GM19468 (cell line): ENCODE measurements around the gene SLC7A8.
"Not testable (repeated sequence)": the region's sequence is repeated elsewhere in the genome, so short reads cannot be mapped to it uniquely, and the experiment has no call there.

Experiments used
- ATAC-seq: cut with Tn5 transposase; IDR thresholded peaks from one replicate; pipeline ENCODE4 v1.9.1; 2021; ENCODE audit warnings: mild to moderate bottlenecking, moderate library complexity, moderate number of reproducible peaks; ENCODE audit not compliant: unreplicated experiment; ENCODE audit errors: extremely low read depth

Gene SLC7A8

DNA sequence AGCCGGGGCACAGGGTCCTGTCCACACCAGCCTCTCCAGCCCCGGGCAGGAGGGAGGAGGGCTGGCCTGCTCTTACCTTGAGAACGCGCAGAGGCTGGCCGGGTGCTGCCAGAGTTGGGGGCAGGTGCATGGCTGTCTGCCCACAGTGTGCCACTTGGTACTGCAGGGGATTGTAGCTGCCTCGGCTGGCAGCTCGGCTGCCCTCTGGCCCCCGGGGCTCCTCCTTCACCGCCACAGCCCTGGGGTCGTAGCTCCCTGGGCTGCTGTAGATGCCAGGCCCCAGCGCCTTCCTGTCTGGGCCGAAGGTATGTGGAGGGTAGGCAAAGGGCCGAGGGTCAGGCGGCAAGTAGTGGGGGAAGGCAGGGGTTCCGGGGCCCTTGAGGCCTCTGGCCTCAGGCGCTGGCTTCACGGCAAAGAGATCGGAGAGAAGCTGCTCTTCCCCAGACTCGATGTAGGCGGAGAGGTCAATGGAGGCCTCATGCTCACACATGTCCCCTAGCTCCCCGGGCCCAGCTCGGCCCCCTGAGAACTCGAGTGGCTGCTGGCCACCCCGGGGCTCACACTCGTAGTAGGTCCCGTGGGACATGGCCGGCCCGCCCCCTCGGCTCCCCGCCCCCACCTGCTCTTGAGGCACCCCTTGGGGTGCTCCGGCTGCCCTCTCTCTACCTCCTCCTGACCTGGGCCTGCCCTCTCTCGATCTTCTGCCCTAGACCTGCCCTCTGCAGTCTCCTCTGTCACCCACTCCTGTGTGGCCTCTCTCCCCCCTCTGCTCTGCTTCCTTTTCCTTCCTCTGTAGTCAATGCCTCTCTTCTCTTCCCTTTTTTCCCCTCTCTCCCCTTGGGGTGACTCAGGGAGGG is 64.7 kb downstream of the SLC7A8 start, which contains the start of gene CEBPE:
Gene CEBPE, minus strand, starts transcription at position 750 of the 857 bp plus-strand sequence. Its CDS starts 164 bp downstream, at position 586.
- ATAC-seq: no peak

- ATAC-seq: no peak
These were observed 66.0 kb downstream of the SLC7A8 start for GRCh38 chr14:23117371-23118020.

DNA sequence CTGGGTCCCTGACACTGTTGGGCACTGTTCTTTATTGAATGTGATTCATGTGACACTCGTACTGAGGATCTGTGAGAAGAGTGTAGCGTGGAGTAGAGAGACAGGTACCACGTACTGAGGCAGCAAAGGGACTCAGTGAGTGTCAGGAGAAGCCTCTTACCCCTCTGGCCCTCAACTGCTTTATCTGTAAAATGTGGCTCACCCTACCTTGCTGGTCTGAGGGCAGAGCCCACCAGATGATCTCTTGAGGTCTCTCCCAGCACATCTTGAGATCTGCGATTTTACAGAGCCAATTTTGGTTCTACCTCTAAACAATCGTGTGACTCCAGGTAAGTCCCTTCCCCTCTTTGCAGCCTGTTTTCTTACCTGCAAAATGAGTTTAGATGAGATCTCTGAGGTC is 67.5 kb downstream of the SLC7A8 start:
- no peak for ATAC-seq

DNA sequence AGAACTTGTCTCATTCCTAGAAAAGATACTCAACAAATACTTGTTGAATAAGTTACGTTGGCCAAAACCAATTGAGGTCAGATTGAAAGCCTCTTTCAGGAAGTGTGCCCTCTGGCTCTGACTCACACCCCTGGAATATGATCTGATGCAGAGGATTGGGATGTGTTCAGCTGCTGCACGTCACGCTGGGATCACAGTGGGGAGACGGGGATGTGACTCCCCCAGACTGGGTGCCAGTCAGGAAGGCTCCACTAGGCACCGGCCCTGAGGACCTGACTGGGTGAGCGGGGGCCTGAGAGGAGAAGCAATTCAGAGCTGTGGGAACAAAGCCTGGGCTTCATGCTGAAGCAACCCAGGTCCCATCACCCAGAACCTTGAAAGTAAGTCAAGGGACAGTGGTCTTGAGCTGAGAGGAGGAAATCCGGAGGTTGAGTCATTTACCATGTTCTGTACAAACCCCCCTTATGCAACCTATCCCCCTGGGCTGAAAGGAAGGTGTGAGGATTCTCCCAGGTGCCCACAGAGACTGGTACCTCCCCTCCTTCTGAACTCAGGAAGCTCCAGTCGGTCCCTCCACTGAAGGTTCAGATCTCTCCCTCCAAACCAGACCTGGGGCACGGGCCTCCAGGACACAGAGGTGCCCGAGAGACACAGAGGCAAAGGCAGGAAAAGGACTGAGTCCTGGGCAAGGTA is 68.3 kb downstream of the SLC7A8 start:
- ATAC-seq: no peak

GRCh38 chr14:23114669-23115038 is 68.8 kb downstream of the SLC7A8 start:
- ATAC-seq: no peak

DNA sequence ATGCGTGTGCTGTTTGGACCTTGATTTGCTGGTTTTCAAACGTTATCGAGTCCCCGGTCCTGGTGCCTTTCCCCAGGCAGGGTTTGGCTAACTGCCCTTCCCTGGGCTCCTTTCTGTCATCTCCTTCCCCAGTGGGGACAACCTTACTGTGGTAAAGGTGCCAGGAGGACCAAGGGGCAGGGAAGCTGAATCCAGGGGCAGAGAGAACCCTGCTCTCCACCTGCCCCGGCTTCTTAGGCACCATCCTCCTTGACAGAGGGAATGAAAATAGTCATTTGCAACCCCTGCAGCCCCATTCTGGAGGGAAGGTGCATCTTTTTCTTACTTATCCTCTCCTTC is 69.4 kb downstream of the SLC7A8 start:
- ATAC-seq: no peak

- no peak for ATAC-seq
These were observed 69.9 kb downstream of the SLC7A8 start for GRCh38 chr14:23113431-23114119.

DNA sequence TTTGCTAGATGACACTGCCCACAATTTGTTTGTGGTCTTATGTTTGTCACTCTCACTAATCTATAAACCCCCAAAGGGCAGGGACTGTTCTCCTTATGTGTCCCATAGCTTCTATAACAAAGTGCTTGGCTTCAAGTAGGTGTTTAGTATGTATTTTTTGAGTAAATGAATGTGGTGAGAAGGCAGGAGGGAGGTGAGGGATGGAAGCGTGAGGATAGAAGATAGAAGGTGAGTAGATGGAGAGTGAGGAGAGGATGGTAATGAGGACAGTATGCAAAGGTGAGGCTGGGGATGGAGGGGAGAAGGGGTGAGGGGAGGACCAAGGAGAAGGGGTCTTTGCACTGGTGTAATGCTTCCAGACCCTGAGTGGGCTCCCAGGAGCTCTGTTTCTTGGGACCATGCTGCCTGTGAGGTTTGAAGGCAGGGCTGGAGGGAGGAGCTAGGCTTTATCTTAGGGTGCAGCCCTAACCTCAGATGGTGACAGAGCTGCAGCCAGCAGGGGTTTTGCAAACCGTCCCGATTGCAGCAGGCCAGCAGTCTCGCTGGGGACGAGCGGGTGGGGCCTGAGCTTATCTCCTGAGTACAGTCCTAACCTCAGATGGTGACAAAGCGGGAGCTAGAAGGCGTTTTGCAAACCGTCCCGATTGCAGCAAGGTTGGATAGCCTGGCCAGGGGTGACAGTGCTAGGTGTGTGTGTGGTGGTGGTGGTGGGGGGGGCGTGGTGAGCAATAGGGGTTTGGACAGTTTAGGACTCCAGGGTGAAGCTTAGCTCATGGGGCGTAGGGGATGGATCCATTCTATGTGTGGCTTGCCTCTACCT is 70.9 kb downstream of the SLC7A8 start:
- ATAC-seq: no peak

DNA sequence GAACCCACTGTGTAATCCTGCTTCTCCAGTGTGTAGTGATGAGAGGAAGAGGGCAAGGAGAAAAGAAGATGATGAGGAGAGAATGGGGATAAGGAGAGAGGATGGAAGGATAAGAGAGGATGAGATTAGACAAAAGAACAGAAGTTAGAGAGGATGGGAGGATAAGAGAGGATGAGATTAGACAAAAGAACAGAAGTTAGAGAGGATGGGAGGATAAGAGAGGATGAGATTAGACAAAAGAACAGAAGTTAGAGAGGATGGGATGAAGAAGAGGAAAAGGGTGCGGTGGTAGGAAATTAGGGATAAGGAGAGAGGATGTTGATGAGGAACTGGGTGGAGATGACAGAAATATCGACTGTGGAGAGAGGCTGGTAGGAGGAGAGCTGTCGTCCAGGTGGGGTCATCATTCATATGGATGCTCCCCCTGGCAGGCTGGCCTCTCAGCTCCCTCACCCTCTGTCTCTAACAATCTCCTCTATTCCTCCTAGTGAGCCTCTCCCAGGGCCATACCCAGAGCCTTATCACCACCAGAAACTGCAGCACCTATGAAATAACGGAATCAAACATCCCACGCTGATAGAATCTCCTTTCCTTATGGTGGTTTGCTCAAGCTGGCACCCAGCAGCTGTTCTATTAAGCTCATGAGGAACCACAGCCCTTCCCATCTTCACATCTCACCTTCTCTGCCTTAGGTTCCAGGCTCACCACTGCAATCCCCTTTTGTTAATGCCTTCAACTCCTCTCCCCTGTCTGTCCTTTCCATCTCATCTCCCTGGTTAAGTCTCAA is 72.7 kb downstream of the SLC7A8 start:
- no peak for ATAC-seq

GRCh38 chr14:23109769-23110168 is 73.7 kb downstream of the SLC7A8 start:
- no peak for ATAC-seq

DNA sequence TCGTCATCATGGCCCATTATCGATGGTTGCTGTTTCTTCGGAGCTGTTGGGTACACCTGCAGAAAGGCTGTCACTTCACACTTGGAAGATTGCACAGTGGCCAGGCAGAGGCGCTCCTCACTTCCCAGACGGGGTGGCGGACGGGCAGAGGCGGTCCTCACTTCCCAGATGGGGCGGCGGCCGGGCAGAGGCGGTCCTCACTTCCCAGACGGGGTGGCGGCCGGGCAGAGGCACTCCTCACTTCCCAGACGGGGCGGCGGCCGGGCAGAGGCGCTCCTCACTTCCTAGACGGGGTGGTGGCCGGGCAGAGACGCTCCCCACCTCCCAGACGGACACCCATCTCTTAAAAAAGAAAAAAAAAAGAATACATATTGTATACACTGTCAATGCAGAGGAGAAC is 75.3 kb downstream of the SLC7A8 start:
- not testable (repeated sequence) for ATAC-seq

- not testable (repeated sequence) for ATAC-seq
These were observed 75.8 kb downstream of the SLC7A8 start for GRCh38 chr14:23107620-23108019.

DNA sequence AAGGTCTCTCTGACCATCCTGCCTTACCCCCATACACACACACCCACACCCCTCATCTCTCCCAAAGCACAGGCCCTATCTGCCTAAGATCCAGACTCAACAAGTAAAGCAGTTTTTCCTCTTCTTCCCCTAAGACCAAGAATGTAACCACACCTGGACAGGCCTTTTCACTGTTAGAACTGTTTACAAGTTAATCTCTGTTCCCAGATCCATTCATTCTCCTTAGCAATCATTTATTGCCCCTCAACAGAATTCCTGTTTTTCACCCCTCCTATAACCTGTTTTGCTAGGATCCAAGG is 76.8 kb downstream of the SLC7A8 start:
- ATAC-seq: no peak

DNA sequence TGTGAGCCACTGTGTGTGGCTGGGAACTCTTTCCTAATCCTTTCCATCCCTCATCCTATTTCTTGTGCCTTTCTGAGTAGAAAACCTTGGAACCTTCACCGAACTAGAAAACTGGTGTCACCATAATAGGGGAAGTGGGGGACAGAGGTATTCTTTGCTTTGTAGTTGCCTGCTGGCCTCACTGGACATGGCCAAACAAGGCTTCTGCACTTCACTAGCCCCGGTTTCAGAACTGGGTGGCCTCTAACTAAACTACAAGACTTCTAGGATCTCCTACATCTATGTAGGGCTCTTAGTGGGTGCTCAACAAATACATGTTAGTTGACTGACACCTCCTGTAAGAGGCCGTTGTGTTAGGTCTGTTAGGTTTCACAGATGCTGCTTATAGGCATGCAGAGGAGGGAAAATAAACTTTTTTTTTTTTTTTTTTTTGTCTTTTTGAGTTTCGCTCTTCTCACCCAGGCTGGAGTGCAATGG is 78.1 kb downstream of the SLC7A8 start:
- no peak for ATAC-seq

GRCh38 chr14:23104591-23105347 is 78.7 kb downstream of the SLC7A8 start, which contains the start of gene CIROP:
TSS of gene CIROP (minus strand) at chr14:23104989. CDS start at chr14:23104920, 69 bp downstream.
- no peak for ATAC-seq

GRCh38 chr14:23104070-23104590 is 79.3 kb downstream of the SLC7A8 start:
- ATAC-seq: no peak

DNA sequence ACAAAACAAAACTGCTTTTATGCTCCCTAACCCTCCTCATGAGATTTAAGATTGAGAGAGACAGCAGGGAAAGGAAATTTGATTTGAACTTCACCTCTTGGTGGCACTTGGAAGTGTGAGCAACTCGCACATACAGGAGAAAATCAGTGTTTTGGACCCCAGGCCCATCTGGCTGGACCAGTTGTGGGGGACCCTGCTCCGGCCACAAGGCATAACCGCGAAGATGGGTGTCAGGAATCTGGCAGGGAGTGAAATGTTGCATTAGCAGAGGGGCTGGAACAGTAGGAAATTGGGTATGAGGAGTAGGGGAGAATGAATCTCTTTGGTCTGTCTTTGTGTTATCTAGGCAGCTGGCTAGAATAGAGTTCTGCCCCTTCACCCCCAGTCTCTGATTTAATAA is 79.9 kb downstream of the SLC7A8 start:
- no peak for ATAC-seq

GRCh38 chr14:23102801-23103200 is 80.7 kb downstream of the SLC7A8 start:
- no peak for ATAC-seq
